GM21423 (cell line): ENCODE data around the gene DOC2A.
A peak's percentile ranks its signal among the peaks of the same experiment; 100 is the strongest.
"Not testable (repeated sequence)": the region's sequence is repeated elsewhere in the genome, so short reads cannot be mapped to it uniquely, and the experiment has no call there.

Source experiments
- ATAC-seq: cut with Tn5 transposase; IDR thresholded peaks from one replicate; pipeline ENCODE4 v1.9.1; 2021; ENCODE audit warnings: mild to moderate bottlenecking, moderate library complexity; ENCODE audit not compliant: unreplicated experiment

Gene DOC2A

GRCh38 chr16:29974291-29975133 lies 36.3 kb downstream of the DOC2A start:
- ATAC-seq, result no peak

- peak; percentile 93 for ATAC-seq
These were observed 37.2 kb downstream of the DOC2A start, which contains the start of gene TAOK2 for GRCh38 chr16:29973384-29974246. TAOK2 (plus strand) TSS chr16:29973868; CDS start chr16:29977773, 3,905 bp downstream.

GRCh38 chr16:29972992-29973383 lies 37.8 kb downstream of the DOC2A start:
- ATAC-seq, result no peak

GRCh38 chr16:29972500-29972899 lies 38.3 kb downstream of the DOC2A start:
- no peak for ATAC-seq

- no peak for ATAC-seq
These were observed 39.5 kb downstream of the DOC2A start for GRCh38 chr16:29971304-29971703.

GRCh38 chr16:29968205-29968604 lies 42.6 kb downstream of the DOC2A start:
- ATAC-seq, result no peak

GRCh38 chr16:29963021-29963743 lies 47.6 kb downstream of the DOC2A start:
- no peak for ATAC-seq

GRCh38 chr16:29962344-29962994 lies 48.4 kb downstream of the DOC2A start:
- ATAC-seq, result no peak

- peak; percentile 91 for ATAC-seq
These were observed 49.1 kb downstream of the DOC2A start, which contains the start of gene TMEM219 for GRCh38 chr16:29961479-29962343. TMEM219 (plus strand) TSS chr16:29962079; CDS start chr16:29963144, 1,065 bp downstream.

- ATAC-seq, result no peak
These were observed 49.7 kb downstream of the DOC2A start for GRCh38 chr16:29961127-29961478.

GRCh38 chr16:29959821-29960220 lies 51.0 kb downstream of the DOC2A start:
- ATAC-seq, result not testable (repeated sequence)

- ATAC-seq, result no peak
These were observed 51.5 kb downstream of the DOC2A start for GRCh38 chr16:29959293-29959692.

- no peak for ATAC-seq
These were observed 52.1 kb downstream of the DOC2A start for GRCh38 chr16:29958756-29959155.
